ENCODE data around the gene DNAL4. TPM values are rescaled to one million over a fixed set of nuclear protein-coding genes. Genes with fewer than 3 reads are reported as not detected.

Gene DNAL4
- total and polyA plus RNA-seq, 2 of the 4 experiments (the other 2 are of a cell fraction): 6.1 to 12.1 TPM

DNA sequence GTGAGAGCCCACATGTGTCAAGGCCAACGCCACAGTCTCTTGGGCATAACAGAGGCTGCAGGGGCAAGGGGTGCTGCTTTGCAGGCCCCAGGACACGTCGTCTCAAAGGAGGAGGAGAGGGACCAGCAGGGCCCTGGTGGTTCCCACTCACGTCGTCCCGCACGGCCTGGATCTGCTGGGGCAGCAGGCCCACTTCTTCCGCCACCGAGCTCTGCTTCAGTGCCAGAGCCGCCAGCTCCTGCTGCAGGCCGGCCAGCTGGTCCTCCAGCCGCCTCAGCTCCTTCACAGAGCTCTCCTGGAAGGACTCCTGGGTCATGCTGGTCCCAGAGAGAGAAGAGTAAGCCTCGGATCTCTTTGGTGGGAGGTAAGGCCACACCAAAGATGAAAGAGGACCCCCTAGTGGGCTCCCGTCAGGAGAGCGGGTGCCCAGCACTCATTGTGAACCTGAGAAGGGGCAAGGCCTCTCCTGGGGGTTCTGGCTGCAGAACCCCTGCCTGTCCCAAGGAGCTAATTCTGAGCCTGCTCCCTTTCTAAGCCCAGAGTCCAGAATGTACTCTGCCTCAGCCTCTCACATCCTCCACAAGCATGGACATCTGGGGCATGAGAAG, 53.7 kb downstream of the DNAL4 start:
- no peak overlapping the region for H3K23ac ChIP-seq (ENCODE audit: low read depth, low read length)
- no peak overlapping the region for H3K4me3 ChIP-seq (ENCODE audit: insufficient read depth, low read depth, low read length)
- no peaks in the 10 kb centered on the region for H3K27me3 ChIP-seq (ENCODE audit: control insufficient read depth, insufficient read depth, low read length)
- no peak overlapping the region for H3K18ac ChIP-seq (ENCODE audit: low read depth, low read length)
- H2BK5ac ChIP-seq (ENCODE audit: low read depth, low read length, poor library complexity, severe bottlenecking): no peak overlapping the region
- no peak overlapping the region for H3K4ac ChIP-seq (ENCODE audit: low read depth, low read length)
- TF ChIP-seq, protein P1, sequence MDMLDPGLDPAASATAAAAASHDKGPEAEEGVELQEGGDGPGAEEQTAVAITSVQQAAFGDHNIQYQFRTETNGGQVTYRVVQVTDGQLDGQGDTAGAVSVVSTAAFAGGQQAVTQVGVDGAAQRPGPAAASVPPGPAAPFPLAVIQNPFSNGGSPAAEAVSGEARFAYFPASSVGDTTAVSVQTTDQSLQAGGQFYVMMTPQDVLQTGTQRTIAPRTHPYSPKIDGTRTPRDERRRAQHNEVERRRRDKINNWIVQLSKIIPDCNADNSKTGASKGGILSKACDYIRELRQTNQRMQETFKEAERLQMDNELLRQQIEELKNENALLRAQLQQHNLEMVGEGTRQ (IDR thresholded peaks at IDR 0.05; ENCODE audit: low read depth, low read length): no peak
- no peak for TF ChIP-seq RAD21 (IDR thresholded peaks at IDR 0.05; ENCODE audit: low read length)
- no peak for TF ChIP-seq MAFK (IDR thresholded peaks at IDR 0.05; ENCODE audit: low read depth, low read length)
- TF ChIP-seq MXI1 (IDR thresholded peaks at IDR 0.05; ENCODE audit: borderline replicate concordance, low read depth, low read length): no peak
- TF ChIP-seq, protein P2, sequence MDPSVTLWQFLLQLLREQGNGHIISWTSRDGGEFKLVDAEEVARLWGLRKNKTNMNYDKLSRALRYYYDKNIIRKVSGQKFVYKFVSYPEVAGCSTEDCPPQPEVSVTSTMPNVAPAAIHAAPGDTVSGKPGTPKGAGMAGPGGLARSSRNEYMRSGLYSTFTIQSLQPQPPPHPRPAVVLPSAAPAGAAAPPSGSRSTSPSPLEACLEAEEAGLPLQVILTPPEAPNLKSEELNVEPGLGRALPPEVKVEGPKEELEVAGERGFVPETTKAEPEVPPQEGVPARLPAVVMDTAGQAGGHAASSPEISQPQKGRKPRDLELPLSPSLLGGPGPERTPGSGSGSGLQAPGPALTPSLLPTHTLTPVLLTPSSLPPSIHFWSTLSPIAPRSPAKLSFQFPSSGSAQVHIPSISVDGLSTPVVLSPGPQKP (IDR thresholded peaks at IDR 0.05; ENCODE audit: borderline replicate concordance, low read depth, low read length): no peak
- no peak for TF ChIP-seq MAZ (IDR thresholded peaks at IDR 0.05; ENCODE audit: borderline replicate concordance, low read depth, low read length)
- TF ChIP-seq RFX5 (IDR thresholded peaks at IDR 0.05; ENCODE audit: low read depth, low read length): no peak
- no peak for TF ChIP-seq NFE2L2 (IDR thresholded peaks at IDR 0.05; ENCODE audit: low read depth, low read length)
- no peak for TF ChIP-seq BHLHE40 (IDR thresholded peaks at IDR 0.05; ENCODE audit: low read depth, low read length)
- no peak for TF ChIP-seq RCOR1 (IDR thresholded peaks at IDR 0.05; ENCODE audit: insufficient replicate concordance, low read length)
- TF ChIP-seq, protein P3, sequence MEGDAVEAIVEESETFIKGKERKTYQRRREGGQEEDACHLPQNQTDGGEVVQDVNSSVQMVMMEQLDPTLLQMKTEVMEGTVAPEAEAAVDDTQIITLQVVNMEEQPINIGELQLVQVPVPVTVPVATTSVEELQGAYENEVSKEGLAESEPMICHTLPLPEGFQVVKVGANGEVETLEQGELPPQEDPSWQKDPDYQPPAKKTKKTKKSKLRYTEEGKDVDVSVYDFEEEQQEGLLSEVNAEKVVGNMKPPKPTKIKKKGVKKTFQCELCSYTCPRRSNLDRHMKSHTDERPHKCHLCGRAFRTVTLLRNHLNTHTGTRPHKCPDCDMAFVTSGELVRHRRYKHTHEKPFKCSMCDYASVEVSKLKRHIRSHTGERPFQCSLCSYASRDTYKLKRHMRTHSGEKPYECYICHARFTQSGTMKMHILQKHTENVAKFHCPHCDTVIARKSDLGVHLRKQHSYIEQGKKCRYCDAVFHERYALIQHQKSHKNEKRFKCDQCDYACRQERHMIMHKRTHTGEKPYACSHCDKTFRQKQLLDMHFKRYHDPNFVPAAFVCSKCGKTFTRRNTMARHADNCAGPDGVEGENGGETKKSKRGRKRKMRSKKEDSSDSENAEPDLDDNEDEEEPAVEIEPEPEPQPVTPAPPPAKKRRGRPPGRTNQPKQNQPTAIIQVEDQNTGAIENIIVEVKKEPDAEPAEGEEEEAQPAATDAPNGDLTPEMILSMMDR (conservative IDR thresholded peaks at IDR 0.05; ENCODE audit: low read depth, low read length): no peak
- TF ChIP-seq POLR2A (IDR thresholded peaks at IDR 0.05; ENCODE audit: low read depth, low read length): no peak
- TF ChIP-seq SMC3 (IDR thresholded peaks at IDR 0.05; ENCODE audit: low read depth, low read length): no peak
- no peak for TF ChIP-seq CEBPB (IDR thresholded peaks at IDR 0.05; ENCODE audit: low read depth, low read length)
- TF ChIP-seq FOS (IDR thresholded peaks at IDR 0.05; ENCODE audit: low read depth, low read length): no peak
- H3K9ac ChIP-seq (ENCODE audit: low read depth, low read length): no peak overlapping the region
- ATAC-seq (ENCODE audit: low read depth) (no peak), DNase-seq (no peak)
- BruUV-seq (replicated peaks): no TSS peak
- dilution Hi-C loops (cut with HindIII; ENCODE audit: low sequenced_read_pairs, unreplicated experiment): no loop called here
- no peak overlapping the region for H4K5ac ChIP-seq (ENCODE audit: low read depth, low read length)
- intact Hi-C loops (cut with micrococcal nuclease): no loop called here
- H2BK120ac ChIP-seq (ENCODE audit: low read depth, low read length): no peak overlapping the region
- H3K9me1 ChIP-seq (ENCODE audit: insufficient read depth, low read length): peaks cover 4% of the 10 kb centered on the region; the same call in 1 of the 2 replicates
- H3K14ac ChIP-seq (replicated peaks; ENCODE audit: low read depth, low read length): no peak overlapping the region
- CTCF ChIA-PET: interaction anchor here (1.5 kb wide), 1 partner anchor 26 kb away, joined by 3 read pairs; no protein-coding TSS in a partner anchor
- no peak overlapping the region for H2AK5ac ChIP-seq (ENCODE audit: low read depth, low read length)
- no peak overlapping the region for H4K91ac ChIP-seq (ENCODE audit: insufficient read depth, low read depth, low read length)
- H2AK9ac ChIP-seq (replicated peaks; ENCODE audit: low read depth, low read length, poor library complexity): peak overlapping the region; percentile 29
- H4K8ac ChIP-seq (ENCODE audit: low read depth in 2 of 2, low read length in 2 of 2): no peak overlapping the region
- H3K9me3 ChIP-seq (ENCODE audit: control insufficient read depth, insufficient read depth, low read length): no peaks in the 10 kb centered on the region
- H3K56ac ChIP-seq (ENCODE audit: extremely low read depth, insufficient read depth, low read length): no peak overlapping the region
- peaks cover 80% of the 10 kb centered on the region for H3K36me3 ChIP-seq (ENCODE audit: control insufficient read depth, insufficient read depth, low read length)
- H3K4me2 ChIP-seq (ENCODE audit: low read depth, low read length): no peak overlapping the region
- no peak overlapping the region for H3K27ac ChIP-seq (ENCODE audit: insufficient read depth, low read length)
- no peak overlapping the region for H2BK20ac ChIP-seq (ENCODE audit: low read depth, low read length)
- 100% methylated on average over 5 of the region's 15 CpGs; no CpG with 5 or more reads in 1 of the 2 experiments for WGBS, 2 experiments (ENCODE audit: extremely low coverage in 2 of 2, insufficient read length in 1 of 2)
- no peak overlapping the region for H2AFZ ChIP-seq (replicated peaks; ENCODE audit: low read length, poor library complexity)
- in situ Hi-C loops (cut with MboI; ENCODE audit: low sequenced_read_pairs): no loop called here
- POLR2A ChIA-PET (ENCODE audit: unreplicated experiment): no interaction called here
- no peaks in the 10 kb centered on the region for H3K4me1 ChIP-seq (ENCODE audit: control insufficient read depth, insufficient read depth, low read length)
- H4K20me1 ChIP-seq (ENCODE audit: insufficient read depth, low read length): peaks cover 4% of the 10 kb centered on the region; the same call in 1 of the 2 replicates
- peaks cover 5 to 28% of the 10 kb centered on the region in 2 experiments; a peak in 1 of 4 replicates for H3K79me1 ChIP-seq (ENCODE audit: low read depth in 1 of 2, low read length in 2 of 2)
- H2BK15ac ChIP-seq (ENCODE audit: low read depth, low read length): no peak overlapping the region
